ENCODE results near the gene ZNF423.

Gene ZNF423

DNA sequence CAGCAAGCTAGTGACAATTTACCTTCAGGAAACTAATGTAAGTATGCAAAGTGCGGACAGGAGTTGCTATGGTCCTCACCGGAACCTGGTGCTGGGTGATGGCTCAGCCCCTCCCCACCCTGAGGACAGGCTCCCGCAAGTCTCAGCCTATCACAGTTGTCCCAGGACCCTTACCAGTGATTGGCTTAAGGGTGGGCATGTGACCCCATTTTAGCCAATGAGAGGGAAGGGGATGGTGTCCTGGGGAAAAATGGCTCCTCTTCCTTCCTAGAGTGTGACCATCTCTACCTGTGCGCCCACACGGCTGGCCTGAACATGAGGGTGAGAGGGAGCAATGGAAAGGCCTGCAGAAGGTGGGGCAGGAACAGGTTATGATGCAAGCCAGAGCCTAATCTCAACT is 401.9 kb downstream of the ZNF423 start:
- H3K4me3 ChIP-seq (ENCODE audit: low read length) = no peak overlapping the region
- TF ChIP-seq, protein P1, sequence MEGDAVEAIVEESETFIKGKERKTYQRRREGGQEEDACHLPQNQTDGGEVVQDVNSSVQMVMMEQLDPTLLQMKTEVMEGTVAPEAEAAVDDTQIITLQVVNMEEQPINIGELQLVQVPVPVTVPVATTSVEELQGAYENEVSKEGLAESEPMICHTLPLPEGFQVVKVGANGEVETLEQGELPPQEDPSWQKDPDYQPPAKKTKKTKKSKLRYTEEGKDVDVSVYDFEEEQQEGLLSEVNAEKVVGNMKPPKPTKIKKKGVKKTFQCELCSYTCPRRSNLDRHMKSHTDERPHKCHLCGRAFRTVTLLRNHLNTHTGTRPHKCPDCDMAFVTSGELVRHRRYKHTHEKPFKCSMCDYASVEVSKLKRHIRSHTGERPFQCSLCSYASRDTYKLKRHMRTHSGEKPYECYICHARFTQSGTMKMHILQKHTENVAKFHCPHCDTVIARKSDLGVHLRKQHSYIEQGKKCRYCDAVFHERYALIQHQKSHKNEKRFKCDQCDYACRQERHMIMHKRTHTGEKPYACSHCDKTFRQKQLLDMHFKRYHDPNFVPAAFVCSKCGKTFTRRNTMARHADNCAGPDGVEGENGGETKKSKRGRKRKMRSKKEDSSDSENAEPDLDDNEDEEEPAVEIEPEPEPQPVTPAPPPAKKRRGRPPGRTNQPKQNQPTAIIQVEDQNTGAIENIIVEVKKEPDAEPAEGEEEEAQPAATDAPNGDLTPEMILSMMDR (IDR thresholded peaks at IDR 0.05; ENCODE audit: insufficient read depth, low read depth, low read length, missing control alignments) = no peak
- DNase-seq (ENCODE audit: low read depth) = no peak

DNA sequence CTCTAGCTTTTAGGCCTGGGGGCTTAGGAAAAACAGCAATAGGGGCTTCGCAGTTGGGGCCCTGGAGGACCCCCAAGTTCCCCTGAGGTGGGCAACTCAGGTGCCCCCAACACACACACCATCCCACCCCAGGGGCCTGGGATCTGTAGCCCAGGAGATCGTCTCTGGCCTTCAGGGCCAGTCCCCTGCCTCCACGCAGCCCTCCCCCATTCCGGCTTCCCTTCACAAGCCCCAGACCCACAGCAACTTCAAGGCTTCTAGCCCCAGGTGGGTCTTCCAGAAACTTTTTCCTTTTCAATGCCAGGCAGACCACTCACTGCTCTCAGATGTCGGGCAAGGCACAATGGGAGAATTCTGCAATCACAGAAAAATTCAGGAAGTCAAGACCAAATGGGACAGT is 402.9 kb downstream of the ZNF423 start:
- H3K4me3 ChIP-seq (ENCODE audit: low read length) = no peak overlapping the region
- TF ChIP-seq, protein P1 (IDR thresholded peaks at IDR 0.05; ENCODE audit: insufficient read depth, low read depth, low read length, missing control alignments) = no peak
- no peak for DNase-seq (ENCODE audit: low read depth)

- TF ChIP-seq, protein P1 (IDR thresholded peaks at IDR 0.05; ENCODE audit: insufficient read depth, low read depth, low read length, missing control alignments) = no peak
- no peak for DNase-seq (ENCODE audit: low read depth)
- H3K4me3 ChIP-seq (ENCODE audit: low read length) = no peak overlapping the region
These were observed 403.3 kb downstream of the ZNF423 start for GRCh38 chr16:49452578-49452977.

DNA sequence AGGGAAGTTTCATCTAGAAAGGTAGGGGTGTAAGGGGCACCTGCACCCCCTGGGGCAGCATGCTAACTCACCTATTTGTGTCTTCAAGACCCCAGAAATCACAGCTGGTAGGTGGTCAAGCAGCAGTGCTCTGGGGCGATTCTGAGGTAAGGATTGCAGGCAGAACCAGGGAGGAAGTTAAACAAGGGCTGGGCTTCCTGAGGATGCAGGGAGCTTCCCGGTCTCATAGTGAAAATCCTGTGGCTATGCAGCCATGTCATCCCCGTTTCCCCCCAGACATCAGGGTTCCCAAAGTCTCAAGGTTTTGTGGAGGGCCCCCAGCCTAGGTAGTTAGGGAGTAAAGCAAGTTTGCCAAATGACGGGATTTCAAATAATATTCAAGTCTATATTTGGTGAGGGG is 403.8 kb downstream of the ZNF423 start:
- TF ChIP-seq, protein P1 (IDR thresholded peaks at IDR 0.05; ENCODE audit: insufficient read depth, low read depth, low read length, missing control alignments) = no peak
- H3K4me3 ChIP-seq (ENCODE audit: low read length) = no peak overlapping the region
- no peak for DNase-seq (ENCODE audit: low read depth)

GRCh38 chr16:49446805-49447204 is 409.1 kb downstream of the ZNF423 start:
- DNase-seq (ENCODE audit: low read depth) = no peak

DNA sequence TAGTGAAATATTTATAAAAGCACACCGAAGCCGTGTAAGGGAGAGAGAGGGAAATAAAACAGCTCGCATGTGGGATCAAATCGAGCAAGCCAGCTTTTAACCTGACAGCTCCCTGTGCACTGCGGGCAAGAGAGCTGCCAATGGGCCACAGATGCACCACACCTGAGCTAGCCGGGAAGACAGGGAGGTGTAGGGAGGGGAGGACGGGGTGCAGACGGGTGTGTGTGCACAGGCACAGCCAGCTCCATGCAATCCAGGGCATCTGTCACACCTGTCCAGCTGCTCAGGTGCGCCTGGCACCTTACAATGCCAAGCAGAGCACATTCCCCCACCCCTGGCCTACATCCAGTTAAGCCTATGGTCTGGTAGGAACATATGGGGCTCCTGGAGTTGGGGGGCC is 412.3 kb downstream of the ZNF423 start:
- DNase-seq (ENCODE audit: low read depth) = no peak
- TF ChIP-seq, protein P1 (IDR thresholded peaks at IDR 0.05; ENCODE audit: insufficient read depth, low read depth, low read length, missing control alignments) = no peak
- no peak overlapping the region for H3K4me3 ChIP-seq (ENCODE audit: low read length)

More at GRCh38 chr16:49446805-49447204, 409.1 kb downstream of the ZNF423 start:
- no peak overlapping the region for H3K4me3 ChIP-seq (ENCODE audit: low read length)
- TF ChIP-seq, protein P1 (IDR thresholded peaks at IDR 0.05; ENCODE audit: insufficient read depth, low read depth, low read length, missing control alignments) = no peak

DNA sequence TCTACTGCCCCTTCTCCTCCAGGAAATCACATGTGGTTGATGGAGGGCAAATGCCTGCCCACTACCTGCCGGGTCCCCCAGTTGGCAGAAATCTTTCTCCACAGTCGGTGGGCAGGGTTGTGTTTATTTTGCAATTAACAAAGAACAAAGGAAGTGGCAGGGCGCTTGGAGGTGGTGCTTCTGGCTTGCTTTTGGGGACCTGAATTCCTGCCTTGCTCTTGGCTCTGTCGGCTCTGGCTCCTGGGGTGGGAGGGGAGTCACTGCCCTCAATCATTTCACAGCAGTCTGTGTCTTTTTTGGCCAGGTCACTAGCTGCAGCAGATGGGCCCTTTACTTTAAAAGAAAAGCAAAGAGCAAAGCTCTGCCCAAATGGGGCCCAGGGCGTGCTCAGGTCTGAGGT is 413.1 kb downstream of the ZNF423 start:
- DNase-seq (ENCODE audit: low read depth) = no peak
- no peak overlapping the region for H3K4me3 ChIP-seq (ENCODE audit: low read length)
- TF ChIP-seq, protein P1 (IDR thresholded peaks at IDR 0.05; ENCODE audit: insufficient read depth, low read depth, low read length, missing control alignments) = no peak
